ENCODE data around the gene RPS27A. TPM values are rescaled to one million over a fixed set of nuclear protein-coding genes. Genes with fewer than 3 reads are reported as not detected.
A peak's percentile ranks its signal among the peaks of the same experiment; 100 is the strongest.

Gene RPS27A
- total RNA-seq, 3 donors from 2014 or later: 1,531 to 3,365 (median 3,229) TPM

DNA sequence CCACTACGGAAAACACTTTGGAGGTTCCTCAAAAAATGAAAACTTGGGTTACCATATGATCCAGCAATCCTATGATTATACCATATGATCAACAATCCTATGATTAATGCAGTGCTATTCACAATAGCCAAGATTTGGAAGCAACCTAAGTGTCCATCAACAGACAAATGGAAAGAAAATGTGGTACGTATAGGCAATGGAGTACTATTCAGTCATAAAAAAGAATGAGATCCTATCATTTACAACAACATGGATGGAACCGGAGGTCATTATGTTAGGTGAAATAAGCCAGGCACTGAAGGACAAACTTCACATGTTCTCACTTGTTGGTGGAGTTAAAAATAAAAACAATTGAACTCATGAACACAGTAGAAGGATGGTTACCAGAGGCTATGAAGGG is 28.0 kb upstream of the RPS27A start:
- no peak overlapping the region for H3K4me3 ChIP-seq
- H3K9me3 ChIP-seq: no peaks in the 10 kb centered on the region
- no peaks in the 10 kb centered on the region for H3K36me3 ChIP-seq
- no peak for DNase-seq (ENCODE audit: low spot score in 2 of 2)
- no peaks in the 10 kb centered on the region for H3K4me1 ChIP-seq
- no peak for TF ChIP-seq POLR2A (IDR thresholded peaks at IDR 0.05)
- TF ChIP-seq, protein P1, sequence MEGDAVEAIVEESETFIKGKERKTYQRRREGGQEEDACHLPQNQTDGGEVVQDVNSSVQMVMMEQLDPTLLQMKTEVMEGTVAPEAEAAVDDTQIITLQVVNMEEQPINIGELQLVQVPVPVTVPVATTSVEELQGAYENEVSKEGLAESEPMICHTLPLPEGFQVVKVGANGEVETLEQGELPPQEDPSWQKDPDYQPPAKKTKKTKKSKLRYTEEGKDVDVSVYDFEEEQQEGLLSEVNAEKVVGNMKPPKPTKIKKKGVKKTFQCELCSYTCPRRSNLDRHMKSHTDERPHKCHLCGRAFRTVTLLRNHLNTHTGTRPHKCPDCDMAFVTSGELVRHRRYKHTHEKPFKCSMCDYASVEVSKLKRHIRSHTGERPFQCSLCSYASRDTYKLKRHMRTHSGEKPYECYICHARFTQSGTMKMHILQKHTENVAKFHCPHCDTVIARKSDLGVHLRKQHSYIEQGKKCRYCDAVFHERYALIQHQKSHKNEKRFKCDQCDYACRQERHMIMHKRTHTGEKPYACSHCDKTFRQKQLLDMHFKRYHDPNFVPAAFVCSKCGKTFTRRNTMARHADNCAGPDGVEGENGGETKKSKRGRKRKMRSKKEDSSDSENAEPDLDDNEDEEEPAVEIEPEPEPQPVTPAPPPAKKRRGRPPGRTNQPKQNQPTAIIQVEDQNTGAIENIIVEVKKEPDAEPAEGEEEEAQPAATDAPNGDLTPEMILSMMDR (IDR thresholded peaks at IDR 0.05): no peak
- no peak for TF ChIP-seq POLR2AphosphoS5 (IDR thresholded peaks at IDR 0.05)
- H3K27ac ChIP-seq: no peak overlapping the region
- no peaks in the 10 kb centered on the region for H3K27me3 ChIP-seq
- intact Hi-C loops (cut with DNase I; ENCODE audit: low total_unique reads): no loop called here

DNA sequence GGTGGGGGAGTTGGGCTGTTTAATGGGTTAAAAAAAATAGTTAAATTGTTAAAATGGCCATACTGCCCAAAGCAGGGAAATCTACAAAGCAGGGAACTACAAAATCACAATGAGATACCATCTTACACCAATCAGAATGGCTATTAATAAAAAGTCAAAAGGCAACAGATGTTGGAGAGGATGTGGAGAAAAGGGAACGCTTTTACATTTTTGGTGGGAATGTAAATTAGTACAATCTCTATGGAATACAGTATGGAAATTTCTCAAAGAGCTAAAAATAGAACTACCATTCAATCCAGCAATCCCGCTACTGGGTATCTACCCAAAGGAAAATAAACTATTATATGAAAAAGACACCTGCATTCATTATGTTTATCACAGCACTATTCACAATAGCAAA is 27.5 kb upstream of the RPS27A start:
- no peak for DNase-seq (ENCODE audit: low spot score in 2 of 2)
- Histone ChIP-seq H3K27me3 (no peaks in the 10 kb centered on the region), H3K4me1 (no peaks in the 10 kb centered on the region), H3K36me3 (no peaks in the 10 kb centered on the region), H3K9me3 (no peaks in the 10 kb centered on the region), H3K27ac (no peak overlapping the region), H3K4me3 (no peak overlapping the region)
- TF ChIP-seq POLR2A (IDR thresholded peaks at IDR 0.05): no peak
- no peak for TF ChIP-seq POLR2AphosphoS5 (IDR thresholded peaks at IDR 0.05)
- TF ChIP-seq, protein P1 (IDR thresholded peaks at IDR 0.05): no peak
- intact Hi-C loops (cut with DNase I; ENCODE audit: low total_unique reads): no loop called here

DNA sequence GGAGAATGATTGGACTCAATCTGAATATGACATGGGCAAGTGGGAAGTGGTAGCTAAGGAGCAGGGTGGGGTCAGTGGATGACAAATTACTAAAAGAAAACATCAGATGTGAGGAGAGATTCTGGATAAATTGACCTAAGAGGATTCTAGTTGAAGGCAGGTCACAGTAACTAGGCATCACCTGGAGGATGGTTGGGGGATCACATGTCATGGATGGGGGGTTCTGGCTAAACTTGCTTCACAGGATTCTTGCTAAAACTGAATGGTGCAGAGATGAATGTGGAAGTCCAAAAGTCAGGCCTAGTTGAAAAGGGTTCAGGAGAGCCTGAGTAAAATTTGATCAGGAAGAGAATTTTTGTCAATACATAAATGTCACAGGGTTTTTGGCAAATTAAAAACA is 18.7 kb upstream of the RPS27A start:
- no peak overlapping the region for H3K4me3 ChIP-seq
- intact Hi-C loops (cut with DNase I; ENCODE audit: low total_unique reads): no loop called here
- no peaks in the 10 kb centered on the region for H3K27me3 ChIP-seq
- TF ChIP-seq POLR2AphosphoS5 (IDR thresholded peaks at IDR 0.05) (no peak), POLR2A (IDR thresholded peaks at IDR 0.05) (no peak)
- TF ChIP-seq, protein P1 (IDR thresholded peaks at IDR 0.05): no peak
- DNase-seq (ENCODE audit: low spot score in 2 of 2): no peak
- no peaks in the 10 kb centered on the region for H3K9me3 ChIP-seq
- H3K36me3 ChIP-seq: no peaks in the 10 kb centered on the region
- H3K4me1 ChIP-seq: no peaks in the 10 kb centered on the region
- H3K27ac ChIP-seq: no peak overlapping the region

DNA sequence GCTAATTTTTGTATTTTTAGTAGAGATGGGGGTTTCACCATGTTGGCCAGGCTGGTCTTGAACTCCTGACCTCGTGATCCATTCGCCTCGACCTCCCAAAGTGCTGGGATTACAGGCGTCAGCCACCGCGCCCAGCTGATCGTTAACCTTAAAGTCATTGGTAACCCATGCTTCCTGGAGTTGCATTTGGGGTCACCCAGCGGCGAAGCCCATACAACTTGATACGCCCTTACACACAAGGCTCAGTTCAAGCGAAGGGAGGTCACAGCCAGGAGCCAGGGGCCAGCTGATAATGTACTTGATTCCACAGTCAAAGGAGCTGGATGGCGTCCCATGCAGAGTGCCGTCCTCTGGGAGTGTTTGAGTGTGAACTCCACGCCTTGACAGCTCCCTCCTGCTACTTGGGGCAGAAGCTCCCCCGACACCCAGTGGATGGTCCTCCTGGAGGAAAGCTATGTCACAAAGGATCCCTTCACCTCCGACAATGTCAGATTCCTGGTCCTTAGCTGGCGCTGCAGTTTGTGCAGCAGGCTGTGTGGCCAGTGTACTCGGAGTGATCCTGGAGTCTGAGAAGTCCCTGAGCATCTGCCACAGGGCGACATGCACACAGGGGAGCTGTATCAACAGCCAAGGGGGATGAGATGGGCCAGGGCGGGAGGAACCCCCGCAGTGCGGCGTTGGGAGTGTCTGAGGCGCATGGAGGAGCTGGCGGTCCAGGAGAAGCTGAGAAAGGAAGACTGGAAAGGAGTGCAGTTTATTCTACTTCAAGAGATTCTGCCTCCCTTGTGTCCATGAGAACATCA is 8.3 kb upstream of the RPS27A start:
- intact Hi-C loops (cut with DNase I; ENCODE audit: low total_unique reads): loop anchor here (10.0 kb wide), 1 partner anchor 191 kb away; the partner anchor contains the start of gene CCDC88A
- H3K36me3 ChIP-seq: no peaks in the 10 kb centered on the region
- no peaks in the 10 kb centered on the region for H3K9me3 ChIP-seq
- DNase-seq (ENCODE audit: low spot score in 2 of 2): no peak
- no peaks in the 10 kb centered on the region for H3K27me3 ChIP-seq
- H3K4me1 ChIP-seq: no peaks in the 10 kb centered on the region
- H3K4me3 ChIP-seq: peak overlapping the region; percentile 72 to 79 (median 79)
- TF ChIP-seq, protein P1 (IDR thresholded peaks at IDR 0.05): no peak
- no peak for TF ChIP-seq POLR2AphosphoS5 (IDR thresholded peaks at IDR 0.05)
- TF ChIP-seq POLR2A (IDR thresholded peaks at IDR 0.05): no peak
- H3K27ac ChIP-seq: peak overlapping the region; percentile 94

DNA sequence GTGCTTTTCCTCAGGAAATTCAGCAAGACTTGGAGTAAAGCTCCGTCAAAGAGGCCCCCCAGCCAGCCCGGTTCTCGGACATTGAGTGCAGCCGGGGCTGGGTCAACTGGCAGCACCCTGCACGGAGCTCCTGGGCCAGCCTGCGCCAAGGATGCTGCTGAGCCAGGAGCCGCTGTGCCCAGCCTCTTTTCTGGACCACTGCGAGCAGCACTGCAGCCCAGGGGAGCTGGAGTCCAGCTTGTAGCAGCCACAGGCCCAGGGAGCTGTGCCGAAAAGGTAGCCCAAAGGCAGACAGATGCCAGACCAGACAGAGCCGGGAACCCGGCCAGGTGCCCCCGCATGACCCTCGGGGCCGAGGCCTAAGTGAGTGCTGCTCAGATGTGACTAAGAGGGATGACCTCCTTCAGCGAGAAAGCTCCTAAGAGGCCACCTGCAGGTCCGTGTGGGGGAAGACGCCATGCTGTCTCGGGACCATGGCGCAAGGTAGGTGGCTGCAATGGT is 7.7 kb upstream of the RPS27A start:
- H3K4me1 ChIP-seq: no peaks in the 10 kb centered on the region
- H3K4me3 ChIP-seq: no peak overlapping the region
- H3K9me3 ChIP-seq: no peaks in the 10 kb centered on the region
- no peaks in the 10 kb centered on the region for H3K27me3 ChIP-seq
- intact Hi-C loops (cut with DNase I; ENCODE audit: low total_unique reads): loop anchor here (10.0 kb wide), 1 partner anchor 190 kb away; the partner anchor contains the start of gene CCDC88A
- TF ChIP-seq, protein P1 (IDR thresholded peaks at IDR 0.05): no peak
- TF ChIP-seq POLR2A (IDR thresholded peaks at IDR 0.05): no peak
- no peak for TF ChIP-seq POLR2AphosphoS5 (IDR thresholded peaks at IDR 0.05)
- no peaks in the 10 kb centered on the region for H3K36me3 ChIP-seq
- H3K27ac ChIP-seq: peak overlapping the region; percentile 94
- no peak for DNase-seq (ENCODE audit: low spot score in 2 of 2)
